CD14-positive monocyte (primary cell): Measurements from ENCODE around the gene IRF2BPL. TPM values are rescaled to one million over a fixed set of nuclear protein-coding genes. Genes with fewer than 3 reads are reported as not detected.

Experiments
- DNase-seq, 3 donors: peaks; one replicate each; pipeline ENCODE4 v3.0.0-alpha.2; 2011 to 2022
- H2AFZ ChIP-seq: 2 replicates; pipeline ENCODE4 v1.6.0; 2012; ENCODE audit warnings: mild to moderate bottlenecking, low read depth, low read length, inconsistent platforms; ENCODE audit not compliant: insufficient read depth, poor library complexity, severe bottlenecking
- H3K27ac ChIP-seq, 2 donors: 1 replicate in 1 of 2; 2 replicates in 1 of 2; pipeline ENCODE4 v1.5.1; 2012 to 2013; ENCODE audit warnings: low read length in 2 of 2, control low read depth in 1 of 2, inconsistent platforms in 1 of 2, low read depth in 1 of 2, mild to moderate bottlenecking in 1 of 2
- H3K27me3 ChIP-seq, 2 donors: one replicate each; pipeline versions ENCODE4 v1.6.0 to v1.6.1; 2011 to 2013; ENCODE audit warnings: low read length in 2 of 2; ENCODE audit not compliant: control insufficient read depth in 2 of 2, insufficient read depth in 2 of 2
- H3K36me3 ChIP-seq, 2 donors: replicated peaks in 1 of 2; 1 replicate in 1 of 2; 2 replicates in 1 of 2; pipeline versions ENCODE4 v1.5.1 to v1.6.1; 2012 to 2013; ENCODE audit warnings: low read length in 2 of 2, control low read depth in 1 of 2, inconsistent platforms in 1 of 2, mild to moderate bottlenecking in 1 of 2; ENCODE audit not compliant: insufficient read depth in 2 of 2, control insufficient read depth in 1 of 2
- H3K4me1 ChIP-seq, 2 donors: 1 replicate in 1 of 2; 2 replicates in 1 of 2; pipeline versions ENCODE4 v1.5.1 to v1.6.1; 2012 to 2013; ENCODE audit warnings: low read length in 2 of 2, control low read depth in 1 of 2, inconsistent platforms in 1 of 2, mild to moderate bottlenecking in 1 of 2, moderate library complexity in 1 of 2; ENCODE audit not compliant: insufficient read depth in 2 of 2, control insufficient read depth in 1 of 2
- H3K4me2 ChIP-seq: replicated peaks from 2 replicates; pipeline ENCODE3; 2012; ENCODE audit warnings: low read length, moderate library complexity, mild to moderate bottlenecking; ENCODE audit not compliant: poor library complexity, severe bottlenecking; ENCODE audit errors: extremely low read depth
- H3K4me3 ChIP-seq, 3 experiments: fragments of 200-600 bp in 1 of 3; sonication (generic) in 1 of 3; replicated peaks in 1 of 3; 1 replicate in 2 of 3; 2 replicates in 1 of 3; pipeline ENCODE4 v1.5.1; 2011 to 2013; ENCODE audit warnings: low read length in 3 of 3, mild to moderate bottlenecking in 3 of 3, control low read depth in 2 of 3, low read depth in 2 of 3, inconsistent platforms in 1 of 3, moderate library complexity in 1 of 3
- H3K79me2 ChIP-seq: 2 replicates; pipeline ENCODE4 v1.6.0; 2012; ENCODE audit warnings: mild to moderate bottlenecking, control low read depth, inconsistent platforms, low read length, moderate library complexity; ENCODE audit not compliant: insufficient read depth
- H3K9ac ChIP-seq: 2 replicates; pipeline ENCODE4 v1.6.0; 2017; ENCODE audit warnings: low read length, mild to moderate bottlenecking; ENCODE audit not compliant: insufficient read depth, poor library complexity, severe bottlenecking
- H3K9me3 ChIP-seq, 2 donors: replicated peaks in 1 of 2; 1 replicate in 1 of 2; 2 replicates in 1 of 2; pipeline versions ENCODE4 v1.5.1 to v1.6.1; 2012 to 2013; ENCODE audit warnings: low read length in 2 of 2, control low read depth in 1 of 2; ENCODE audit not compliant: control insufficient read depth in 1 of 2, insufficient read depth in 1 of 2
- H4K20me1 ChIP-seq: 2 replicates; pipeline ENCODE4 v1.6.0; 2012; ENCODE audit warnings: mild to moderate bottlenecking, low read length, control low read depth, moderate library complexity; ENCODE audit not compliant: insufficient read depth
- H3K27ac Mint-ChIP-seq, 7 donors: one replicate each; pipeline ENCODE4 v1.8.0; 2020; ENCODE audit warnings: mild to moderate bottlenecking in 7 of 7, mixed read lengths in 7 of 7, moderate library complexity in 6 of 7, inconsistent platforms in 2 of 7
- H3K27me3 Mint-ChIP-seq, 3 donors: one replicate each; pipeline ENCODE4 v1.8.0; 2021 to 2022; ENCODE audit warnings: low read depth in 3 of 3, mild to moderate bottlenecking in 3 of 3, mixed read lengths in 3 of 3, moderate library complexity in 3 of 3, inconsistent platforms in 1 of 3
- H3K36me3 Mint-ChIP-seq, 2 donors: one replicate each; pipeline ENCODE4 v1.8.0; 2020; ENCODE audit warnings: mixed read lengths in 2 of 2, inconsistent platforms in 1 of 2, mild to moderate bottlenecking in 1 of 2
- H3K4me1 Mint-ChIP-seq: one replicate; pipeline ENCODE4 v1.8.0; 2020; ENCODE audit warnings: mild to moderate bottlenecking, mixed read lengths
- H3K4me3 Mint-ChIP-seq, 2 donors: one replicate each; pipeline ENCODE4 v1.8.0; 2020; ENCODE audit warnings: mild to moderate bottlenecking in 2 of 2, mixed read lengths in 2 of 2, moderate library complexity in 1 of 2
- H3K9me3 Mint-ChIP-seq, 7 donors: one replicate each; pipeline ENCODE4 v1.8.0; 2020 to 2022; ENCODE audit warnings: mixed read lengths in 7 of 7, mild to moderate bottlenecking in 6 of 7, moderate library complexity in 6 of 7, inconsistent platforms in 2 of 7
- WGBS: methylation state at CpG from one replicate; pipeline ENCODE4 v1.1.5; 2013; ENCODE audit warnings: missing lambda C conversion rate; ENCODE audit not compliant: insufficient coverage; 5-methylcytosine and 5-hydroxymethylcytosine counted together
- intact Hi-C, 2 donors: fragments of 100-400 bp; cut with micrococcal nuclease; formaldehyde crosslinking; loops; one replicate each; pipeline versions ENCODE4 v1.15.0 to v1.15.1; 2023
- polyA plus RNA-seq, 3 donors: library from polyadenylated mRNA; depleted of rRNA in 1 of 3; unstranded in 2 of 3; stranded (reverse) in 1 of 3; fragments of 300-500 nt in 2 of 3; fragments of >200 nt in 1 of 3; fragmentation: Illumina TruSeq in 2 of 3; gene quantifications; 1 replicate in 2 of 3; 2 replicates in 1 of 3; pipeline ENCODE4 v1.2.3, GENCODE V29; 2012 to 2021
- TF ChIP-seq, protein P1 (sequence below): fragments of 200-600 bp; IDR thresholded peaks from one replicate; pipeline ENCODE4 v1.8.0; 2022; ENCODE audit warnings: antibody characterized with exemption, mild to moderate bottlenecking

Gene IRF2BPL
- polyA plus RNA-seq, 3 donors: 1.4 to 17.9 (median 1.9) TPM

DNA sequence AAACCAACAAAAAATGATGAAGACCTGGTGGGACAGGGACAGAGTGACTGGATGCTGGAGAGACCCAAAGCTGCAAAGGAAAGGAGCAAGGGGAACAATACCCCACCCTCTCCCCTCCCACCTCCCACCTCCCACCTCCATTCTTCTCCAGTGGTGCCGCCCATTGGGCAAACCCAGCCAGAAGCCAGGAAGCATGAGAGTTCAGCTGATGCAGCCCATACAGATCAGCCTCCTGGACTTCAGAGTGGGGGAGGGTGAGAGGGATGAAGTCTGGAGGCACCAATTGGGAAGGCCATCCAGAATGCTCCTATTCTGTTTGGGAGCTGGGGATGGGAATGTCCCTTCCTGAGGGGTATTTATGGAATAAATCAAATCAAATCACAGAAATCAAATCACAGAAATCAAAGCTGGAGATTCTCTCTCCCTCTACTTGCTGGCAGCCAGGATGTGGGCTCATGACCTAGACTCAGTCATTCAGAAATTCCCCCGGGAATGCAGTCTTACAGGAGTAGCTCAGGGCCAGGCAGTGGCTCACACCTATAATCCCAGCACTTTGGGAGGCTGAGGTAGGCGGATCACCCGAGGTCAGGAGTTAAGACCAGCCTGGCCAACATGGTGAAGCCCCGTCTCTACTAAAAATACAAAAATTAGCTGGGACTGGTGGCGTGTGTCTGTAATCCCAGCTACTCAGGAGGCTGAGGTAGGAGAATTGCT, 31.1 kb downstream of the IRF2BPL start:
- no peak overlapping the region for H3K4me3 Mint-ChIP-seq
- H3K27ac Mint-ChIP-seq: no peak overlapping the region
- no peak for DNase-seq
- Histone ChIP-seq H2AFZ (no peak overlapping the region), H3K27ac (no peak overlapping the region), H3K9me3 (no peaks in the 10 kb centered on the region), H3K4me3 (no peak overlapping the region), H3K36me3 (no peaks in the 10 kb centered on the region), H4K20me1 (no peaks in the 10 kb centered on the region), H3K9ac (no peak overlapping the region), H3K79me2 (no peaks in the 10 kb centered on the region), H3K27me3 (no peaks in the 10 kb centered on the region), H3K4me2 (no peak overlapping the region), H3K4me1 (peaks cover 9 to 13% of the 10 kb centered on the region in 2 donors)
- no peaks in the 10 kb centered on the region for H3K36me3 Mint-ChIP-seq
- WGBS: 86% methylated on average over 1 of the region's 6 CpGs
- H3K9me3 Mint-ChIP-seq: no peaks in the 10 kb centered on the region
- peaks cover 4 to 18% (median 4%) of the 10 kb centered on the region in 3 donors for H3K27me3 Mint-ChIP-seq
- intact Hi-C loops: no loop called here
- TF ChIP-seq, protein P1, sequence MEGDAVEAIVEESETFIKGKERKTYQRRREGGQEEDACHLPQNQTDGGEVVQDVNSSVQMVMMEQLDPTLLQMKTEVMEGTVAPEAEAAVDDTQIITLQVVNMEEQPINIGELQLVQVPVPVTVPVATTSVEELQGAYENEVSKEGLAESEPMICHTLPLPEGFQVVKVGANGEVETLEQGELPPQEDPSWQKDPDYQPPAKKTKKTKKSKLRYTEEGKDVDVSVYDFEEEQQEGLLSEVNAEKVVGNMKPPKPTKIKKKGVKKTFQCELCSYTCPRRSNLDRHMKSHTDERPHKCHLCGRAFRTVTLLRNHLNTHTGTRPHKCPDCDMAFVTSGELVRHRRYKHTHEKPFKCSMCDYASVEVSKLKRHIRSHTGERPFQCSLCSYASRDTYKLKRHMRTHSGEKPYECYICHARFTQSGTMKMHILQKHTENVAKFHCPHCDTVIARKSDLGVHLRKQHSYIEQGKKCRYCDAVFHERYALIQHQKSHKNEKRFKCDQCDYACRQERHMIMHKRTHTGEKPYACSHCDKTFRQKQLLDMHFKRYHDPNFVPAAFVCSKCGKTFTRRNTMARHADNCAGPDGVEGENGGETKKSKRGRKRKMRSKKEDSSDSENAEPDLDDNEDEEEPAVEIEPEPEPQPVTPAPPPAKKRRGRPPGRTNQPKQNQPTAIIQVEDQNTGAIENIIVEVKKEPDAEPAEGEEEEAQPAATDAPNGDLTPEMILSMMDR: no peak
- peaks cover 17% of the 10 kb centered on the region for H3K4me1 Mint-ChIP-seq

DNA sequence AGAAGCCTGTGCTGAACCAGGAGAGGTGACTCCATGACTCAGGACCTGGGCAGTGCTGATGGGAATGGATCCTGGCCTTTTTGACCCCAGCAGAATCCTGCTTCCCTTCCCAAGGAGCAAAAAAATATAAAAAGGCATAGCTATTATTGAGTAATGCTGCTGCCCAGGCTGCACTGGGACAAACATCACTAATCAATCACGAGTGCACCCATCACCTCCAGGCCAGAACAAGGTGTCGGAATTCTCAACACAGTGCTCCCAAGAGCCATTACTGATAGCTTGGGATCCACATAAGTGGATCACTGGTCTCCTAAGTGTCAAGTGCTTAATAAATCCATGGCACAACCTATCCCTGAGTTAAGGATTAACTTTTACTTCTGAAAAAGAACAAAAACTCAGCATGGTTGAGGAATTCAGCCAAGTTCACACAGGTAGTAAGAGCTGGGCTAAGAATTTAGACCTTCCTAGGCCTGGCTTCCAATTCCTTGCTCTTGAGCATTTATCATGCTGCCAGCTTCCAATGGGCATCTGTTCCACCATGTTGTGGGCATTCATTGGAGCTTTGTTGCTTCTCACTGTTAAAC, 31.9 kb downstream of the IRF2BPL start:
- no peak overlapping the region for H3K4me2 ChIP-seq
- no peak for DNase-seq
- intact Hi-C loops: no loop called here

More for the DNA sequence above, 31.9 kb downstream of the IRF2BPL start:
- Histone ChIP-seq H3K9me3 (no peaks in the 10 kb centered on the region), H3K27ac (no peak overlapping the region), H4K20me1 (no peaks in the 10 kb centered on the region), H3K9ac (no peak overlapping the region), H3K4me1 (peaks cover 9 to 13% of the 10 kb centered on the region in 2 donors), H3K79me2 (no peaks in the 10 kb centered on the region), H3K27me3 (no peaks in the 10 kb centered on the region), H2AFZ (no peak overlapping the region), H3K36me3 (no peaks in the 10 kb centered on the region), H3K4me3 (no peak overlapping the region)
- H3K4me1 Mint-ChIP-seq: peaks cover 17% of the 10 kb centered on the region
- no peak overlapping the region for H3K27ac Mint-ChIP-seq
- H3K36me3 Mint-ChIP-seq: no peaks in the 10 kb centered on the region
- no peaks in the 10 kb centered on the region for H3K9me3 Mint-ChIP-seq
- TF ChIP-seq, protein P1: no peak
- H3K4me3 Mint-ChIP-seq: no peak overlapping the region
- WGBS: no CpG with 5 or more reads among the region's 2 CpGs
- H3K27me3 Mint-ChIP-seq: peaks cover 4 to 18% (median 4%) of the 10 kb centered on the region in 3 donors
